Measurements from ENCODE around the gene CARD9.

- TF ChIP-seq EZH2 (IDR thresholded peaks at IDR 0.05; ENCODE audit: low read length, missing control alignments) = no peak
- no peak for TF ChIP-seq CTCF (conservative IDR thresholded peaks at IDR 0.05 in 1 of 2, IDR thresholded peaks at IDR 0.05 in 1 of 2; ENCODE audit: low read depth in 1 of 2, low read length in 2 of 2)
Measured at GRCh38 chr9:136387217-136387616, 13.7 kb upstream of the CARD9 start.

Data from fibroblast of lung (primary cell).